GM18858 (cell line): ENCODE measurements around the gene CD151.

ENCODE experiments used
- ATAC-seq: cut with Tn5 transposase; IDR thresholded peaks from one replicate; pipeline ENCODE4 v1.9.1; 2021; ENCODE audit not compliant: unreplicated experiment

Gene CD151

DNA sequence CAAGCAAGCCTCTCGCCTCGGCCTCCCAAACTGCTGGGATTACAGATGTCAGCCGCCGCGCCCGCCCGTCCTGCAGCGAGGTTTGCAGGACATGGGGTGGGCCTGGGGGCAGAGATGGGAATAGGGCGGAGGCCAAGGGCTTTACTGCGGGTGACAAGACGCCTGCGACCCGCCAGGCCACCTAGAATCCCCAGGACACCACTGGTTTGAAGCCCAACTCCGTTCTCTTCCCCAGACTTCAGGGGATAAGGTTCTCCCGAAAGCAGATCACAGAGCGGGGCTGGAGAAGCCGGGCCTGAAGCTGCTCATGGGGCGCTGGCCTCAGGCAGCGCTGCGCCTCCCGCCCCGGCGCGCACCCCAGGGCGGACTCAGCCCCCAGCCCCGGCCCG is 9.2 kb downstream of the CD151 start:
- ATAC-seq: no peak

DNA sequence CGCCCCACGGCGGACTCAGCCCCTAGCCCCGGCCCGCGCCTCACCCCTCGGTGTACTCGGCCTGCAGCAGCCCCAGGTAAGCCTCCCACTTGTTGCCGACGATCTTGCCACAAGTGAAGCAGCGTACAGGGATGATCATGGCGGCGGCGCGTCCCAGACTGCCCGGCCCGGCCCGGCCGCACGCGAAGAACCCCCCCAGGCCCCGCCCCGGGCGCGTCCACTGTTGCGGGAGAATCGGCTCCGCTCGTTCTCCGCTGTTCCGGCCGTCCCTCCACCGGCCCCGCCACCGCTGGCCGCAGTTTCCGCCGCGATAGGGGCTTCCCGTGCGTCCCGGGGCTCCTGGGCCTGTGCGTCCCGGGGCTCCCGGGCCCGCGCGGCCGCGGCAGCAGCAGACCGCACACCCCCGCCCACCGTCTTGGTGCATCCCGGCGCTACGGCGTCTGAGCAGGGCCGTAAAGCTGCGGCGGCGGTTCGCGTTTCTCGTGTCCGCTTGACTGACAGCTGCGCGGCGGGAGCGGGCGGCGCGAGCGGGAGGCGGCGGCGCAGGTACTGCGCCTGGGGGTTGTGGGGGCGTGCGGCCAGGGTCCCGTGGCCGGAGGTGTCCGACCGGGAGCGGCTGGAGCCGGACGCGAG is 9.7 kb downstream of the CD151 start, which contains the start of the genes POLR2L and TSPAN4:
TSS of gene POLR2L (minus strand) at position 160 of the 633 bp plus-strand sequence. CDS start at position 139, 21 bp downstream.
TSS of gene TSPAN4 (plus strand) at position 483 of the 633 bp plus-strand sequence. CDS start 7,453 bp downstream, outside the sequence.
- ATAC-seq: peak; percentile 44

DNA sequence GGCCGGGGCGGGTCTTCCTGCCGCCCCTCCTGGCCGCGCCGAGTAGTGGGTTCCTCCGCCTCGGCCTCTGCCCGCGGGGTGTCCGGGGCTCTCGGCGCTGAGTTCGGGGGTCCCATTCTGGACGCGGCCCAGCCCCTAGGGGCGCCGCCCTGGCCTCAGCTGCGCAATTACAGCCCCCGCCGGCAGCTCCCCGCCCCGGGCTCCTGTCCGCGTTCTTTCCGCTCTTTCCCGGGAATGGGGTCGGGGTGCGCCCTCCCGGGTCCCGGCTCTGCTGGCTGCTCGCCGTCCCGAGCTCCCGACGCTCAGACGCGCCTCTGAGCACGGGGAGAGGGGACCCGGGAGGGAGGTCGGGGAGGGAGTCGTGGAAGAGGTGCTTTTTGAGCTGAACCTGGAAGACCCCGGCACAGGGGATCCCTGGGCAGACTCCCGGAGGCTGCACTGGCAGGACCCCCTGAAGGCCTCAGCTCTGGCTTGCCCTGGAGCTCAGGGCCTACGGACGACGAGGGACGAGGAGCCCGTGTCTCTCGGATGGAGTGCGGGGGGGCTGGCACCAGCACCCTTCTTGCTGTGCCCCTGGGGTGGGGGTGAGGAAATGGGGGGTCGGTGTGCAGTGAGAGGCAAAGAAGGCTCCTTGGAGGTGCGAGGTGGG is 10.5 kb downstream of the CD151 start:
- ATAC-seq: no peak

DNA sequence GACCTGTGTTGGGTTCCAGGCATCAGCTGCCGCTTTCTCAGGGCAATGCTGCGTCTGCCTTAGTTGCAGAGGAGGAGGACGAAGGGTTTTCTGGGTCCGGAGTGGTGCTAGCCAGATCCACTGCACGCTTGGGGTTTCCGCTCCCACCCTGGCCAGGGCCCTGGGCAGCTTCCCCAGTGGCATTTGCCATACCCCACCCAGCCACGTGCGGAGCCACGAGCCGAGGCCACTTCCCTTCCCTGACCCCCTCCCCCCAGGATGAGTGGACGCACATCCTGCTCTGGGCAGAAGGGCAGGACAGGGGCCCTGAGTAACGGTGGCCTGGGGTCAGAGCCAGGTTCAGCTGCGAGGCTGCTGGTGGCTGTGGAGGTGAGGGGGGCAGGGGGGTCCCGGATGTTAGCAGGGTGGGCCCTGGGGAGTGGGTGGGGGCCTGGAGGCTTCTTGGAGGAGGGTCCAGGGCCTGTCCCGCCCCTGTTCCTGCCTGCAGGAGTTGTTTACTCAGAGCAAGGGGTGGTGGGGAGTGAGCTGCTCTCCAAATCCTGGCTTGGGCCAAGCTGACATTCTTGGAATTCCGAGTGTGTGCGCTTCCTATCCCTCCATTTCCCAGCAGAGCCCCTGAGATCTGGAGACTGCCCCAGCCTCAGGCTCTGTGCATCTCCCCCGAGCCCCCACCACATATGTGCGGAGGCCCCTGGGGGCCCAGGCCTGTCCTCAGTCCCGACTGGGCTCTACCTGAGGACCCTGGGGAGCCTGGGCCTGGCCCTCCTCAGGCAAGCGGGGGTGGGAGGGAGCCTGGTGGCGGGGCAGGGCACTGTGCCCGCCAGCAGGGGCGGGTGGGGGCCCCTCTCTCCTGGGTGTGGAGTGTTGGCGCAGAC is 11.3 kb downstream of the CD151 start:
- ATAC-seq: no peak

DNA sequence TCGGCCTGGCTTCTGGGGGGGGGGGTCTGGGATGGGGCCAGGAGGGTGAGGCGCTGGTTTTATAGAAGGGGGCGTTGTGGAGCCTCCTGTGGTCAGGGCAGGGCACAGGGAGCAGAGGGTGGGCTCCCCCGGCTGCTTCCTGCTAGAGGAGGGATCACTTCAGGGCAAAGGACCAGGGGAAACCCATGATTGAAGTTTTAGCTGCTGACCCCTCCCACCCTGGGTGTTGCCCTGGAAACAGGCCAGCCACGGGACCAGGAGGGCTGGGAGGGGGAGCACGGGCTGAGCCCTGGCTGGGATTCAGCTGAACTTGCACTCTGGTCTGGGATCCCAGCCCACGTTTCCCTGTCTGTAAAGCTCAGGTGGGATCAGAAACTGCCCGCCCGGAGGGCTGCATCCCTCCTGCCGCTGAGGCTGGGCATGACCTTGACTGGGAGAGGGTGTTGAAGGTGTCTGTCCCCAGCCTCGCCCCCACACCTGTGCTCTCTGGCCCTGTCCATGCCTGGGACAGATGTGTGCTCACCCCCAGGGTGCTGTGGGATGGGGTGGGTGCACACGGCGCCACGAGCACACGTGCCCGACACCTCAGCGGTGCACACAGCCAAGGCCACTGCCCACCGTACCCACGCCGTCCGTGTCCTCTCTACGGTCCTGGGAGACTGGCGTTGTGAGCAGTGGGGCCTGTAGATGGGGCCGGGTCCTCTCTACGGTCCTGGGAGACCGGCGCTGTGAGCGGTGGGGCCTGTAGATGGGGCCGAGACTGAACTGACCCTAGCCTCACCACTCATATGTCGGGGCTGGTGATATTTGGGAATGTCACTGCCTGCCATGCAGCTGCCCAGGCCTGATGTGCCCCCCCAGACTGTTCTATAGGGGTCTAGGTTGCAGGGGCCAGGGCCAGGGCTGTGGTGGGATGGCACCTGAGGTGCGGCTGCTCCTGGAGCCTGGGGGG is 12.2 kb downstream of the CD151 start:
- no peak for ATAC-seq

DNA sequence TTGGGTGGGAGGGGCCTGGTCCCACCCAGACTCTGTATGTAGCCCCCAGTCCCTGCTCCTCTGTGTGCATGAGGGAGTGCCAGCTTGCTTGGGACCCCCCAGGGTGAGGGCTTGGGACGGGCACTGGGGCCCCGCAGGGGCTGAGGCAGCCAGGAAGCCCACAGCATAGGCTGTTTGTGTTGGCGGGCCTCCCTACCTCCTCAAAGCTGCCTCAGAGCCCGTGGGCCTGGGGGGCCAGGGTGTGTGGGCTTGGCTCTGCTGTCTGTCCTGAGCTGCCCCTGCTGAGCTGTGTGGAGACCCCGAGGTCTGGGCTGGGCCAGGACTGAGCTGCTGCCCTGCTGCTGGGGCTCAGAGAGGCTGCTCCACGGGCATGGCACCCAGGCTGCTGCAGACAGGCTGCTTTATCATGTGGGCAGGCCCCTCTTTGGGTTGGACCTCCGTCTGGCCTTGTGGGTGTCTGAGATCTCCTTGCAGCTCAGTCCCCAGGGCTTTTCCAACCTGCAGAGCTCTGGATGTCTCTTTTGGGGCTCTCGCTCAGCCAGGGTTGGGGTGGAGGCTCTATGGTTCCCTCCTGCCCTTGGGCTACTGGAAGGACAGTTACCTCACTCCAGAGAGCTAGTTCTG is 13.2 kb downstream of the CD151 start:
- ATAC-seq: no peak

DNA sequence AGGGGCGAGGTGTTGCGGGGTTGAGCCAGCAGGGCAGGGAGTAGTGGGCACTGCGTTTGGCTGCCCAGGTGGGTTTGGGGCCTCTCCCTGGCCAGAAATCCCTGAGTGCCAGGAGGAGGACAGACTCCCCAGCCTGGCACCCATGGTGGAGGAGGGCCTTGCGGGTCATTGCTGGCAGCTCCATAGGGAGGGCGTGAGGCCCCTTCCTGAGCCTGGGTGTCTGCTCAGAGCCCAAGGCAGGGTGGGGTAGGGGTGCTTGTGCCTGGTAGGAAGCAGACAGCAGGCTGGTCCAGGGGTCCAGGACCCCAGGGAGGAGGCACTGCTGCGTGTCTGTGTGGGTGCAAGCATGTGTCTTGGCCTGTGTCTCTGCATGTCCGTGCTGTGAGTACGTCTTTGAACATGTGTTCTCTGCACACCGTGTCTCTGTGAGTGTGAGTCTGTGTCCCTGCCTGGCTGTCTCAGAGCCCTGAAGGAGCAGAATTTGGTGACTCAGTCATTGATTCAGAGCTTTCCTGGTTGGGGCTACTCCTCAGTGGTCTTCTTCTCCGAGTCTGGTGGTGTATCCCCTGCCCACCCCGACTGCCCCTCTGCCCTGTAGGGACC is 13.8 kb downstream of the CD151 start:
- ATAC-seq: no peak

DNA sequence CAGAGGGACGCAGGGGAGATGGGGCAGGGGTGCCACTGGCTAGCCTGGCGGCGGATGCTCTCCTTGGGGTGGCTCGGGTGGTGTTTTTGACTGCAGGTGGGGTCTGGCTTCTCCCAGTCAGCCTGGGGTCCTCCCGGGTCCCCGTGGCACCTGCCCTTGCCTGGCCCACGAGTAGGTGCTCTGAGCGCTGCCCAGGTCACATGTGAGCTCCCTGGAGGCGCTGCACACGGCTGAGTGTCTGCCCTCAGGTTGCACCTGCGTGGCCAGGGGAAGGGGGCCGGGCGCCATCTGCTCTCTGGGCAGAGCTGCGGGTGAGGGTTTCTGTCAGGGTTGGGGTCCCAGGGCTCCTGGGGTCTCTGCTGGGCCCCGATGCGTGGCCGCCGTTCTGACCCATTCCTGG is 15.1 kb downstream of the CD151 start:
- no peak for ATAC-seq

DNA sequence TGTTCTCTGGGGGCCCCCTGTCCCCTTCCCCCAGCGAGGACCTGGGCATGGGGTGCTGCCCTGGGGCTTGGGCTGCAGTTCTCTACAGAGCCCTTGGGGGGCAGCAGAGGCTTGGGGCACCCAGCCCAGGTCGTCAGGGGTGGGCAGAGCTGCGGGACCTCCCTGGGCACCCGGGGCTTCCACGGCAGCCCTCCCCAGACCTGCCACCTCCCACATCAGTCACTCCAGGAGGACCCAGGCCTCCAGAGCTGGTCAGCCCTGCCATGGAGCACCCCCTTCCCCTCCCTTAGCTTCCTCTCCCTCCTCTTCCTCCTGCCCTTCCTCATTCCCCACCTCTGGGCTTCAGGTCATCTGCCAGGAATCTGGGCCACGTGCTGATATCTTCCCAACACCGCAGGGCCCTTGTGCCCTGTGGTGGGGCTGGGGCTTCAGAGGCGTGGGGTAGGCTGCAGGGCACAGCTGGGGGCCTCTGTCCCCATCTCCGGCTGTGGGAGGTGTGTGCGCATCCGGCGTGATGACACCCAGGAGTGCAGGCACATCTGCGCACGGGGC is 15.7 kb downstream of the CD151 start:
- ATAC-seq: no peak

DNA sequence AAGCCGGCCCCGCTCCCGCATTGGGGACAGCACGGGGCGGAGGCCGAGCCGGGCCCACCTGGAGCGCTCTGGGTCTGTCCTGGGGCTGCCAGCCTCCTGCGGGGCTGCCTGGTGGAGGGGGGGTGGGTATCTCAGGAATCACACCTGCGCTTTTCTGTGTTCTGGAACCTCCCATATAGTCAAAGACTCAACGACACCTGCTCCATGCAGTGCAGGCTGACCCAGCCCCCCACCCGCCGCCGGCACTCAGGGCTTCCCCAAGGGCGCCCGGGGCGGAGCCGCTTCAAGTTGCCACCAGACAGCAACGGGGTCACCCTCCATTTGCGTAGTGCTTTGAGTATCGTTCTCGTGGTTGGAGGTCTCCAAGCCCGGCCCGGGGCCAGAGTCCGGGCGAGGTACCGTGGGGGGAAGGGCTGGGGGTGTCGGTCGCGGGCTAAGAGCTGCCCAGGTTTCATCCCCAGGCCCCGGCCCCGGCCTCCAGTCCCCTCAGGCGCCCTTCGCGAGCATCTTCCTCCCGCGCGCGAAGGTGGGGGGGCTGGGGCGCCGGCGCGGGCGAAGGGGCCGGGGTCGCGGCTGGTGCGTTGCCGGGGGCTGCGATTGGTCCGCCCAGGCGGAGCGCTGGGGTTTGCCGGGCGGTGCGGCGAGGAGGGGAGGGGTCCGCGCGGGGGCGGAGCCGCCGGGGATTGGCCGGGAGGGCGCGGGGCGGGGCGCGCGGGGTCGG is 16.5 kb downstream of the CD151 start:
- no peak for ATAC-seq

DNA sequence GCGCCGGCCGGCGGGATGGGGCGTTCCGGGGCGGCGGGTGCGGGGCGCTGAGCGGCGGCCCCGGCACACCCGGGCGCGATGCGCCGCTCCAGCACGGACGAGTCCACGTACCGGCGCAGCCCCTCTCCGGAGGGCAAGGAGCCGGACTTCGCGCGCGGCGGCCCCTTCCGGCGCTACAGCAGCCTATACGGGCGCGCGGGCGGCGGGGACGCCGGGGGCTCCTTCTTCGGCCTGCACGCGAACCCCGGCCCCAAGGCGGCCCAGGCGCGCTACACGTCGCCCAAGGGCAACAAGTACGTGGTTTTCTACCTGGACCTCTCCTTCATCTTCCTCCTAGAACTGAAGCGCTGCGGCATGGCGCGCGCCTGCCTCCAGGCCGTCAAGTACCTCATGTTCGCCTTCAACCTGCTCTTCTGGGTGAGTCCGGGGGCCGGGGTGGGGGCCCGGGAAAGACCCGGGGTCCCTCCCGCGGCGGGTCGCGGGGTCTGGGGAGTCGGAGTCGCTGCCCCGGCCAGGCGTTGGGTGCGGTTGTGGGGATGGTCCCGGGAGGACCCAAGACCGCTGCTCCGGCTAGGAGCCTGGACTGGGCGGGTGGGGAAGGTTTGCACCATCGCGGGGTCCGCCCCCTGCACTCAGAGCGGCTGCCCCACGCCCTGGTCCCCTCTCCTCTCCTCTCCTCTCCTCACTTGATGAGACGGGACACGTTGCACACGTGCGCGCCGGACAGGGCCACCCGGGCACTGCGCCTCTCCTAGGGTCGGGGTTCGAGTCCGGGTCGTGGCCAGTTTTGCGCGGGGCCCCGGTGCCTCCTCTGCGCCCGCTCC is 17.4 kb downstream of the CD151 start:
- no peak for ATAC-seq

DNA sequence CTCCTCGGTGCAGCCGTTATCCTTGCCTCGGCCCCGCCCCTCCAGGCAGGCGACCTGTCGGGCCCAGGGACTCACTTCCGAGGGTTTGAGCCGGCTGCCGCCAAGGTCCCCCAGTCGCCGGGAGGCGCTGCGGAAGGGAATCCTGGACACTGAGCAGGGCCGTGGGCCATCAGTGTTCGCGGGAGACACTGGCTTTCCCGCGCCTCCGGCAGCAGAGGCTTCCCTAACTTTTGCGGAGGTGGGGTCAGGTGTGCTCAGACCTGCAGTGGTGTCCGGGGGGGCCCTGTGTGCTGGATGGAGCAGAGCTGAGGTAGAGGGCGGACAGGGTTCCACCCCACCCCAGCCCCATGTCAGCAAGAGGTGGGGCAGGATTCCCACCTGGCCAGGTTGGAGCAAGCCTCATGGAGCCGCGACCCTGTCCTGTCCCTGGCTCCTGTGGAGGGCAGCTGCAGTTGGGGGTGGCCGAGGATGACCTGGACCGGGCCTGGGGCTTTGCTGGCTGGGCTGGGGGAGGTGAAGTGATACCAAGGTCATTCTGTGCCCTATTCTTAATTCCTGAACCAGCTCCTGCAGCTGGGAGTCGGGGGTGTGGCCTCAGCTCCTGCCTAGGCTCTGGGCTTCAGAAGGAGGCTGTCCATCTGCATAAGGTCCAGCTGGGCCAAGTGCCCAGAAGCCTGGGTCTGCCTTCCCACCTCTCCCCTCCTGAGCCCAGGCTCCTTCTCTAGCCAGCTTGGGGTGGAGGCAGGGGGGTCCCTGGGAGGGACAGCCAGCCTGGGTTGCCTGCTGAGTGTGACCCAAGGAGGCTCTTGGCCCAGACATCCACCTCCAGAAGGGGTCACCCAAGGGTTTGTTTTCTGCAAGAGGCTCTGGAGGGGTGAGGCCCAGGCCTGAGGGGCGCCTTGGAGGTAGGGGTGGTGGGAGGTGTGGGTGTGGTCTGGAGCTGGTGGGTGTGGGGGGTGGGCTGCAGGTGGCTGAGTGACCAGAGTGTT is 18.3 kb downstream of the CD151 start:
- no peak for ATAC-seq

DNA sequence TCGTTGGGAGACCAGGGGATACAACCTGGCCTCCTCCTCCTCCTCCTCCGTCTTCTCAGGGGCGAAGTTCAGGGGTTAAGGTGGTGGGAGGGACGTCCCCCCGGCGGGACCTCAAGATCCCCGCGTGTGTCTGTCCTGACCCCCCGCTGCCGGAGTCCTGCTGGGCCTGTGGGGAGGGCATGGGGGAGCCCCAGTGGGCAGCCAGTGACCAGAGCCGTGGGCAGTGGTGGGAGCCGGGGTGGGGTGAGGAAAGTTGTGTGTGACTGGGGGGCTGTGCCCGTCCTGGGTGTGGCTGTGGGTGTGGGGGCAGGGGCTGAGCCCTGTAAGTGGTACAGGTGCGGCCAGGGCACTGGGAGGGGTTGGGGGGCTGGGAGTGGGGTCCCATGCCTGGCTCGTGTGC is 20.0 kb downstream of the CD151 start:
- ATAC-seq: no peak

DNA sequence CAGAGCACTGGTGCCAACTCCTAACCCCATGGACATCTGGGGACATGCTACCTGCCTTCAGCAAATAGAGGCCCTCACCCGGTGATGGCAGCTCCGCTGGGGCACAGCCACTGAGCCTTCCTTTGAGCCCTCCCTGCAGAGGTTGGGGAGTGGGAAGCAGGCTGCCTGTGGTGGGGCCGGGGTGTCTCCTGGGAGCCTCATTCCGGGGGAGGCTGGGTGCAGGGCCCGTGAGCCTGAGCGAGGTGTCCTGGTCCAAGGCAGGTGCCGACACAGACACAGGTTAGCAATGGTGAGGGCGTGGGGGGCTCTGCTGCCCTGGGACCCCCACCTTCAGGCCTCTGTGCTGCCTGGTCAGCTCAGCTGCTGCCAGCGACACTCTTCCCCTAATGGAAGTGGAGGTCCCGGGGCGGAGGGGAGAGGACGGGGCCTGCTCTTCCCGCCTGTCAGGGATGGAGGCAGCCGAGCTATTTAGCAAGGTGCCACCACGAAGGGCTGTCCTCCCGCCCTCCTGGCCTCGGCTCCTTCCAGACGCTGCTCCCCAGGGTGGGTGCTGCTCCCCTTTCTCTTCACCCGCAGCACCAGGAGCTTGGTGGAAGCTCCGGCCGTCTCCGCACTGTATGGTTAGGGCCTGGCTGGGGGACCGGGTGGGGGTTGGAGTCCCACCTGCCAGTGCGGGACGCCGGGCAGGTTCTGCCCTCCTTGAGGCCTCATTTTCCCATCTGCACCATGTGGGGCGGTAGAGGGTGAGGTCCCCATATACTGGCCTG is 21.1 kb downstream of the CD151 start:
- no peak for ATAC-seq

DNA sequence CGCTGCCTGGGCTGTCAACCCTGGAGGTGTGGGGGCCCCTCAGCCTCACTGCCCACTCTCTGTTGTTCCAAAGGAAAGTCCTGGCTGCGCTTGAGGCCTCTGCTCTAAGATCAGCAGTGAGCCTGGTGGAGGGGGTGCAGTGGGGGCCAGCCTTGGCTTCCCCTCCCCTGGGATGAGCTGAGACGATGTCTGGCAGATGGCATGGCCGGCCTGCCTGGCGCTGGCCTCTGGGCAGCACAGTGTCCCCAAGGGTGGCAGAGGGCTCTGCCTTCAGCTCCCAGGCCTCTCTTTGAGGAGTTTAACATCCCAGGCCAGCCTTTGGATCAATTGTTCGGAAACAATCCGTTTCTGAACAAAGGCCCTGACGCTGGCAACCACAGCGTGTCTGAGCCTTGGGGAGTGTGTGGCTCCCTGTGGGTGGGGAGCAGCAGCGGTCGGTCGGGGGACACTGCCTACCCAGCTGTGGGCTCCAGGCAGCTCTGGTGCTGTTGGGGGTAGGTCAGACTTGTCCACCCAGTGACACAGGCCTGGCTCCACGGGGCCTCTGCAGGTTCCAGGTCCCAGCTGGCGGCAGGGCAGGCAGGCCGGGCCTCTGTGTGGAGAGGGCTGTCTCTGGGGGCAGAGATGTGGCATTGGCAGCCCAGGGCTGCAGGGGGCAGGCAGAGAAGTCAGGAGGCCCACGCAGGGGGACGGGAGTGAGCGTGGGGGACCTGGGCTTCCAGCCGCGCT is 22.0 kb downstream of the CD151 start:
- ATAC-seq: no peak

DNA sequence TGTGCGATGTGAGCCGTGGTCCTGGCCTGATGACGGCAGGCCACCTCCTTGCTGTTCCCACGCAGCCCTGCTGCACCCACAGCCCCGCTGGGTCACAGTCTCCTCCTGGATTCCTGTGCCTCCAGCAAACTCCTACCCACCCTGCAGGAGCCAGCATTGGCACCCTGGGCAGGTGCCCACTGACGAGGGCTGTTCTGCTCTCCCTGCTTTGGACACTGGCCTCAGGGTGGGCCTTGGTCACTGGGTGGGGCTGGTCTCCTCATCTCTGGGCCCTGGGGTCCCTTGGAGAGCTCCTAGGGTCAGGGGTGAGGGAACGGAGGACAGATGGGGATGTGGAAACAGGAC is 22.6 kb downstream of the CD151 start:
- no peak for ATAC-seq
